ENCODE measurements around the gene GRIFIN.
"Not testable (repeated sequence)": the region's sequence is repeated elsewhere in the genome, so short reads cannot be mapped to it uniquely, and the experiment has no call there.

The GRIFIN gene

GRCh38 chr7:2478399-2478785 is 2.2 kb upstream of the GRIFIN start:
- DNase-seq (ENCODE audit: low spot score): no peak

GRCh38 chr7:2477447-2478398 is 1.5 kb upstream of the GRIFIN start:
- DNase-seq (ENCODE audit: low spot score): peak; percentile 20

- no peak for DNase-seq (ENCODE audit: low spot score)
Measured at GRCh38 chr7:2476776-2477446, 713 bp upstream of the GRIFIN start.

- DNase-seq (ENCODE audit: low spot score): no peak
Measured at GRCh38 chr7:2475678-2476015, 551 bp downstream of the GRIFIN start.

- no peak for DNase-seq (ENCODE audit: low spot score)
Measured at GRCh38 chr7:2474813-2475677, 1.2 kb downstream of the GRIFIN start.

GRCh38 chr7:2474224-2474623 is 2.0 kb downstream of the GRIFIN start:
- DNase-seq (ENCODE audit: low spot score): no peak

GRCh38 chr7:2473496-2474180 is 2.6 kb downstream of the GRIFIN start:
- DNase-seq (ENCODE audit: low spot score): no peak

GRCh38 chr7:2472739-2473138 is 3.5 kb downstream of the GRIFIN start:
- no peak for DNase-seq (ENCODE audit: low spot score)

- DNase-seq (ENCODE audit: low spot score): no peak
Measured at GRCh38 chr7:2471396-2471795, 4.8 kb downstream of the GRIFIN start.

- DNase-seq (ENCODE audit: low spot score): no peak
Measured at GRCh38 chr7:2471022-2471329, 5.2 kb downstream of the GRIFIN start.

- DNase-seq (ENCODE audit: low spot score): no peak
Measured at GRCh38 chr7:2470204-2471021, 5.8 kb downstream of the GRIFIN start.

GRCh38 chr7:2469460-2470203 is 6.6 kb downstream of the GRIFIN start:
- DNase-seq (ENCODE audit: low spot score): not testable (repeated sequence)

- no peak for DNase-seq (ENCODE audit: low spot score)
Measured at GRCh38 chr7:2468227-2468626, 8.0 kb downstream of the GRIFIN start.

- no peak for DNase-seq (ENCODE audit: low spot score)
Measured at GRCh38 chr7:2466675-2467074, 9.5 kb downstream of the GRIFIN start.

- peak; percentile 72 for DNase-seq (ENCODE audit: low spot score)
Measured at GRCh38 chr7:2465928-2466327, 10.3 kb downstream of the GRIFIN start.

- no peak for DNase-seq (ENCODE audit: low spot score)
Measured at GRCh38 chr7:2462731-2463130, 13.5 kb downstream of the GRIFIN start.

GRCh38 chr7:2461268-2462026 is 14.8 kb downstream of the GRIFIN start:
- no peak for DNase-seq (ENCODE audit: low spot score)

- DNase-seq (ENCODE audit: low spot score): no peak
Measured at GRCh38 chr7:2460641-2461040, 15.6 kb downstream of the GRIFIN start.

GRCh38 chr7:2460188-2460587 is 16.0 kb downstream of the GRIFIN start:
- peak; percentile 77 for DNase-seq (ENCODE audit: low spot score)

- DNase-seq (ENCODE audit: low spot score): no peak
Measured at GRCh38 chr7:2459674-2460073, 16.5 kb downstream of the GRIFIN start.

All from putamen (tissue), 1 donor.